PC-3 (cell line): ENCODE data around the gene MX1. TPM values are rescaled to one million over a fixed set of nuclear protein-coding genes. Genes with fewer than 3 reads are reported as not detected.

Experiments used
- ATAC-seq: fragments of 200-7000 bp; cut with Tn5 transposase; 2 replicates; pipeline ENCODE4 v1.9.1; 2020; ENCODE audit warnings: mild to moderate bottlenecking, moderate library complexity
- BruUV-seq: library from RNA; stranded (reverse); fragments of 400-500 nt; replicated peaks from 2 replicates; lab custom pipeline; 2021; lab: Mats Ljungman, UMichigan
- CTCF ChIA-PET: fragments of 300-600 bp; sonication (Branson Sonifier 250); formaldehyde crosslinking; loops from one replicate; lab custom pipeline; 2022; ENCODE audit warnings: antibody characterized with exemption; lab: Charles Lee
- POLR2A ChIA-PET: fragments of 300-600 bp; sonication (Branson Sonifier 250); formaldehyde crosslinking; loops from one replicate; lab custom pipeline; 2022; ENCODE audit warnings: antibody characterized with exemption; ENCODE audit not compliant: unreplicated experiment; lab: Charles Lee
- DNase-seq: peaks from one replicate; pipeline ENCODE4 v3.0.0-alpha.2; 2015
- H2AFZ ChIP-seq: fragments of 300-600 bp; sonication (generic); 2 replicates; pipeline ENCODE4 v1.6.0; 2016; ENCODE audit warnings: antibody characterized with exemption, low read length
- H3F3A ChIP-seq: fragments of 300-600 bp; sonication (generic); one replicate; pipeline ENCODE4 v1.6.0; 2017; ENCODE audit warnings: antibody characterized with exemption, low read length, control low read depth, mild to moderate bottlenecking; ENCODE audit not compliant: unreplicated experiment
- H3K27ac ChIP-seq: fragments of 300-600 bp; sonication (generic); 2 replicates; pipeline ENCODE4 v1.5.1; 2016; ENCODE audit warnings: mild to moderate bottlenecking, low read length
- H3K27me3 ChIP-seq: fragments of 300-600 bp; sonication (generic); 2 replicates; pipeline ENCODE4 v1.6.1; 2016; ENCODE audit warnings: low read length, mixed read lengths
- H3K36me3 ChIP-seq: fragments of 300-600 bp; sonication (generic); 2 replicates; pipeline ENCODE4 v1.6.1; 2016; ENCODE audit warnings: low read depth, mixed run types, low read length, mixed read lengths
- H3K4me1 ChIP-seq: fragments of 300-600 bp; sonication (generic); 2 replicates; pipeline ENCODE4 v1.5.1; 2016; ENCODE audit warnings: low read length; ENCODE audit not compliant: insufficient read depth
- H3K4me2 ChIP-seq: fragments of 300-600 bp; sonication (generic); 2 replicates; pipeline ENCODE4 v1.6.0; 2016; ENCODE audit warnings: low read length
- H3K4me3 ChIP-seq: fragments of 300-600 bp; sonication (generic); 2 replicates; pipeline ENCODE4 v1.5.1; 2016; ENCODE audit warnings: mild to moderate bottlenecking, low read length, mixed read lengths
- H3K79me2 ChIP-seq: fragments of 300-600 bp; sonication (generic); 2 replicates; pipeline ENCODE4 v1.6.1; 2017; ENCODE audit warnings: low read length, mixed read lengths
- H3K9ac ChIP-seq: fragments of 300-600 bp; sonication (generic); 2 replicates; pipeline ENCODE4 v1.6.0; 2016; ENCODE audit warnings: mild to moderate bottlenecking, low read length
- H3K9me2 ChIP-seq: fragments of 300-600 bp; sonication (generic); replicated peaks from 2 replicates; pipeline ENCODE4 v1.6.1; 2016; ENCODE audit warnings: mixed run types, low read length, mixed read lengths
- H3K9me3 ChIP-seq: fragments of 300-600 bp; sonication (generic); 2 replicates; pipeline ENCODE4 v1.6.1; 2016; ENCODE audit warnings: low read length, mixed read lengths
- H4K20me1 ChIP-seq: fragments of 300-600 bp; sonication (generic); 2 replicates; pipeline ENCODE4 v1.6.1; 2016; ENCODE audit warnings: low read length, mixed read lengths
- CTCF ChIP-seq: fragments of 300-600 bp; sonication (generic); conservative IDR thresholded peaks from 2 replicates; pipeline ENCODE4 v1.5.1; 2017; ENCODE audit warnings: antibody characterized with exemption, low read depth, mild to moderate bottlenecking, low read length
- EZH2 ChIP-seq: fragments of 300-600 bp; sonication (generic); IDR thresholded peaks from one replicate; pipeline ENCODE4 v1.6.1; 2017; ENCODE audit warnings: antibody characterized with exemption, mild to moderate bottlenecking, low read length; ENCODE audit not compliant: unreplicated experiment
- EZH2phosphoT487 ChIP-seq: fragments of 300-600 bp; sonication (generic); IDR thresholded peaks from 2 replicates; pipeline ENCODE4 v1.6.1; 2018; ENCODE audit warnings: mild to moderate bottlenecking, antibody characterized with exemption, low read length, borderline replicate concordance
- intact Hi-C: fragments of 100-400 bp; cut with micrococcal nuclease; formaldehyde crosslinking; loops from 2 replicates; pipeline ENCODE4 v1.9.0; 2023
- total RNA-seq: library from RNA; depleted of rRNA; stranded (reverse); fragments of >200 nt; gene quantifications from 2 replicates; pipeline ENCODE4 v1.2.3, GENCODE V29; 2014

The MX1 gene
- total RNA-seq, 1 experiment from 2014 or later, result 12.6 TPM

DNA sequence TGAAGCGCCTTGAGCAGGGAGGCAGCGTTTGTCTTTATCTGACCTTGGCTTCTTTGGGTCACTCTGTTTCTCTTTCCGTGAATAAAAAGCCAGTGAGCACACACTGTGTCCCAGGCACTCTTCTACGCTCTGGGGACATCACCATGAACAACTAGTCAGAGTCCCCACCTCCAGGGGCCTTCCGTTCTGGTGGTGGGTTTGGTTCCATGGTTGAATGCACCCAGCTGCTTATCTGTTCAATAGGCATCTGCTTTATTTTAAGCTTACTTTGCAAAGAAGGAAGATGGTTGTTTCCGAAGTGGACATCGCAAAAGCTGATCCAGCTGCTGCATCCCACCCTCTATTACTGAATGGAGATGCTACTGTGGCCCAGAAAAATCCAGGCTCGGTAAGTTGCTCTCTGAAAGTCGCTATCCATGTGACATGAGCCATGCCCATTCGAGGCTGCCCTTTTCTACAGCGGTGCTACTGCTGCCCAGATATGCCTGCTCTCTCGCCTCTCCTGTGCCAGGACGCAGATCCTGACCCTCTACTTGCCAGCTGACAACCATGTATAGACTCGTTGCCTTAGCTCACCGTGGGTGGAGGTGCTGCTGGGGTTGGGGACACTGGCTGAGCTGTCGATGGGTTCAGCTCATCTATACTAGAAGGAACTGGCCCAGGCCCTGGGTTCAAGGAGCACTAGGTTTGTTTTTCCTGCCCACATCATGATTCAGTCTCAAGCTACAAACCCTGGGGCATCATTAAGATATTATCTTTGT is 5.9 kb downstream of the MX1 start:
- intact Hi-C loops, result loop anchor here (2.0 kb wide), 1 partner anchor 21 kb away; no protein-coding TSS in a partner anchor
- no peak for TF ChIP-seq EZH2phosphoT487
- TF ChIP-seq EZH2, result no peak
- no peak for TF ChIP-seq CTCF
- Histone ChIP-seq H4K20me1 (no peaks in the 10 kb centered on the region), H3K9me2 (no peaks in the 10 kb centered on the region), H3K4me3 (no peak overlapping the region), H3K9me3 (no peaks in the 10 kb centered on the region), H3K79me2 (no peaks in the 10 kb centered on the region), H3K36me3 (no peaks in the 10 kb centered on the region; the same call in 1 of the 2 replicates), H3K9ac (no peak overlapping the region), H3K27ac (no peak overlapping the region), H3F3A (no peaks in the 10 kb centered on the region), H3K4me2 (no peak overlapping the region), H3K27me3 (no peaks in the 10 kb centered on the region), H3K4me1 (no peaks in the 10 kb centered on the region), H2AFZ (no peak overlapping the region)
- no TSS peak for BruUV-seq
- no peak for ATAC-seq
- no peak for DNase-seq
- ChIA-PET CTCF (no interaction called here), POLR2A (interaction anchor here (0.5 kb wide), 1 partner anchor 8 kb away, joined by 3 read pairs; no protein-coding TSS in a partner anchor)

GRCh38 chr21:41432562-41433460 is 6.8 kb downstream of the MX1 start:
- TF ChIP-seq EZH2phosphoT487 (no peak), EZH2 (no peak), CTCF (no peak)
- no peaks in the 10 kb centered on the region for H3K9me3 ChIP-seq
- no peaks in the 10 kb centered on the region for H3F3A ChIP-seq
- DNase-seq, result no peak
- no peak overlapping the region for H3K27ac ChIP-seq
- no peak overlapping the region for H3K4me3 ChIP-seq
- no peaks in the 10 kb centered on the region for H3K4me1 ChIP-seq
- ChIA-PET CTCF (no interaction called here), POLR2A (interaction anchor here (0.5 kb wide), 1 partner anchor 8 kb away, joined by 3 read pairs; no protein-coding TSS in a partner anchor)
- no peaks in the 10 kb centered on the region; the same call in 1 of the 2 replicates for H3K36me3 ChIP-seq
- H3K9ac ChIP-seq, result no peak overlapping the region
- no peak overlapping the region for H2AFZ ChIP-seq
- H3K79me2 ChIP-seq, result no peaks in the 10 kb centered on the region
- no TSS peak for BruUV-seq
- H3K4me2 ChIP-seq, result no peak overlapping the region
- H3K27me3 ChIP-seq, result no peaks in the 10 kb centered on the region
- intact Hi-C loops, result loop anchor here (2.0 kb wide), 1 partner anchor 20 kb away; no protein-coding TSS in a partner anchor
- H4K20me1 ChIP-seq, result no peaks in the 10 kb centered on the region
- no peak for ATAC-seq
- no peaks in the 10 kb centered on the region for H3K9me2 ChIP-seq
